ENCODE data around the gene KCNQ1. TPM values are rescaled to one million over a fixed set of nuclear protein-coding genes. Genes with fewer than 3 reads are reported as not detected.

KCNQ1 gene
- polyA plus RNA-seq, 1 of the 3 experiments (the other 2 are of a cell fraction), result 0.05 TPM

DNA sequence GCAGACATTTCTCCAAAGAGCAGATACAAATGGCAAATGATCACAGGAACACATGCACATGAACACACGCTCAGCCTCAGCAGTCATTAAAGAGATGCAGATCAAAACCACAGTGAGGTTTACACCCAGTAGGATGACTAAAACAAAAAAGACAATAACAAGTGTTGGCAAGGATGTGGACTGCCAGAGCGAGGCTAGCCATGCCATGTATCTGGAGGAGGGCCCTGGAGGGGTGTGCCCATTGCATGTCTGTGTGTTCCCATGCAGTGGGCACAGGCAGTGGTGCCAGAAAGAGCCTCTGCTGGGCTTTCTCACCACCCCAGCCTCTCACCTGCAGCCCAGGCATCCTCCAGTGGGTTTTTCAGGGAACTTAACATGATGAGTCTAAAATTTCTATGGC is 309.2 kb downstream of the KCNQ1 start:
- Histone ChIP-seq H3K27me3 (ENCODE audit: insufficient read depth) (no peaks in the 10 kb centered on the region), H3K36me3 (replicated peaks in 1 of 2; ENCODE audit: control insufficient read depth in 1 of 2, insufficient read depth in 2 of 2, low read length in 1 of 2) (no peaks in the 10 kb centered on the region), H3F3A (replicated peaks; ENCODE audit: insufficient read depth) (no peaks in the 10 kb centered on the region), H3K27ac (ENCODE audit: low read depth in 2 of 2, low read length in 1 of 2) (no peak overlapping the region), H3K4me3 (ENCODE audit: low read depth in 2 of 2, low read length in 1 of 2) (no peak overlapping the region), H3K9me2 (no peaks in the 10 kb centered on the region), H3K79me2 (ENCODE audit: insufficient read depth) (no peaks in the 10 kb centered on the region), H3K4me2 (no peak overlapping the region), H3K9ac (no peak overlapping the region), H2AFZ (ENCODE audit: low read depth) (no peak overlapping the region), H3K4me1 (ENCODE audit: control insufficient read depth in 1 of 2, insufficient read depth in 2 of 2, low read depth in 1 of 2, low read length in 1 of 2) (peaks cover 3 to 16% of the 10 kb centered on the region in 2 experiments; a peak in 2 of 4 replicates), H4K20me1 (ENCODE audit: insufficient read depth) (no peaks in the 10 kb centered on the region), H3K9me3 (no peaks in the 10 kb centered on the region)
- no peak for TF ChIP-seq NFIC (IDR thresholded peaks at IDR 0.05; ENCODE audit: borderline replicate concordance)
- TF ChIP-seq, protein P1, sequence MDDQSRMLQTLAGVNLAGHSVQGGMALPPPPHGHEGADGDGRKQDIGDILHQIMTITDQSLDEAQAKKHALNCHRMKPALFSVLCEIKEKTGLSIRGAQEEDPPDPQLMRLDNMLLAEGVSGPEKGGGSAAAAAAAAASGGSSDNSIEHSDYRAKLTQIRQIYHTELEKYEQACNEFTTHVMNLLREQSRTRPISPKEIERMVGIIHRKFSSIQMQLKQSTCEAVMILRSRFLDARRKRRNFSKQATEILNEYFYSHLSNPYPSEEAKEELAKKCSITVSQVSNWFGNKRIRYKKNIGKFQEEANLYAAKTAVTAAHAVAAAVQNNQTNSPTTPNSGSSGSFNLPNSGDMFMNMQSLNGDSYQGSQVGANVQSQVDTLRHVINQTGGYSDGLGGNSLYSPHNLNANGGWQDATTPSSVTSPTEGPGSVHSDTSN (IDR thresholded peaks at IDR 0.05), result no peak
- no peak for TF ChIP-seq RXRA (IDR thresholded peaks at IDR 0.05; ENCODE audit: borderline replicate concordance, low read depth)
- no peak for TF ChIP-seq CHD2 (IDR thresholded peaks at IDR 0.05; ENCODE audit: low read length, partially characterized antibody)
- TF ChIP-seq ELF1 (IDR thresholded peaks at IDR 0.05), result no peak
- TF ChIP-seq, protein P2, sequence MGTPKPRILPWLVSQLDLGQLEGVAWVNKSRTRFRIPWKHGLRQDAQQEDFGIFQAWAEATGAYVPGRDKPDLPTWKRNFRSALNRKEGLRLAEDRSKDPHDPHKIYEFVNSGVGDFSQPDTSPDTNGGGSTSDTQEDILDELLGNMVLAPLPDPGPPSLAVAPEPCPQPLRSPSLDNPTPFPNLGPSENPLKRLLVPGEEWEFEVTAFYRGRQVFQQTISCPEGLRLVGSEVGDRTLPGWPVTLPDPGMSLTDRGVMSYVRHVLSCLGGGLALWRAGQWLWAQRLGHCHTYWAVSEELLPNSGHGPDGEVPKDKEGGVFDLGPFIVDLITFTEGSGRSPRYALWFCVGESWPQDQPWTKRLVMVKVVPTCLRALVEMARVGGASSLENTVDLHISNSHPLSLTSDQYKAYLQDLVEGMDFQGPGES (IDR thresholded peaks at IDR 0.05; ENCODE audit: low read depth, low read length), result no peak
- DNase-seq, result no peak
- CTCF ChIA-PET, result no interaction called here
- POLR2A ChIA-PET, result no interaction called here
- 46% methylated on average over 2 of the region's 2 CpGs for WGBS (ENCODE audit: low lambda C conversion rate)

DNA sequence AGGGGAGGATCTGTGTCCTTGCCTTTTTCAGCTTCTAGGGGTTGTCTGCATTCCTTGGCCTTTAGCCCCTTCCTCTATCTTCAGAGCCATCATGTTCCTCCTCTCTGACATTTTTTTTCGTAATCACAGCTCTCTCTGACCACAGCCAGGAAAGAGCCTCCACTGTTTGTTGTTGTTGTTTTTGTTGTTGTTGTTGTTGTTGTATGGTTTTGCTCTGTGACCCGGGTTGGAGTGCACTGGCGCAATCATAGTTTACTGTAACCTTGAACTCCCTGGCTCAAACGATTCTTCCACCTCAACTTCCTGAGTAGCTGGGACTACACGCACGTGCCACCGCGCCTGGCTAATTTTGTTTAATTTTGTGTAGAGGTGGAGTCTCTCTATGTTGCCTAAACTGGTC is 310.3 kb downstream of the KCNQ1 start:
- no peaks in the 10 kb centered on the region for H3K36me3 ChIP-seq (replicated peaks in 1 of 2; ENCODE audit: control insufficient read depth in 1 of 2, insufficient read depth in 2 of 2, low read length in 1 of 2)
- H3K27ac ChIP-seq (ENCODE audit: low read depth in 2 of 2, low read length in 1 of 2), result no peak overlapping the region
- H3K27me3 ChIP-seq (ENCODE audit: insufficient read depth), result no peaks in the 10 kb centered on the region
- H3K4me3 ChIP-seq (ENCODE audit: low read depth in 2 of 2, low read length in 1 of 2), result no peak overlapping the region
- H3K9me2 ChIP-seq, result no peaks in the 10 kb centered on the region
- H3K9ac ChIP-seq, result no peak overlapping the region
- H3K9me3 ChIP-seq, result no peaks in the 10 kb centered on the region
- H4K20me1 ChIP-seq (ENCODE audit: insufficient read depth), result no peaks in the 10 kb centered on the region
- no peaks in the 10 kb centered on the region for H3F3A ChIP-seq (replicated peaks; ENCODE audit: insufficient read depth)
- CTCF ChIA-PET, result no interaction called here
- DNase-seq, result no peak
- H2AFZ ChIP-seq (ENCODE audit: low read depth), result no peak overlapping the region
- POLR2A ChIA-PET, result no interaction called here
- no peak overlapping the region for H3K4me2 ChIP-seq
- no peaks in the 10 kb centered on the region for H3K79me2 ChIP-seq (ENCODE audit: insufficient read depth)
- peaks cover 3 to 14% of the 10 kb centered on the region in 2 experiments; a peak in 2 of 4 replicates for H3K4me1 ChIP-seq (ENCODE audit: control insufficient read depth in 1 of 2, insufficient read depth in 2 of 2, low read depth in 1 of 2, low read length in 1 of 2)
- WGBS (ENCODE audit: low lambda C conversion rate), result 80% methylated on average over 8 of the region's 8 CpGs
- TF ChIP-seq MXI1 (IDR thresholded peaks at IDR 0.05; ENCODE audit: low read depth, low read length) (no peak), RFX5 (IDR thresholded peaks at IDR 0.05; ENCODE audit: low read length) (no peak), CHD2 (IDR thresholded peaks at IDR 0.05; ENCODE audit: low read length, partially characterized antibody) (no peak), RXRA (IDR thresholded peaks at IDR 0.05; ENCODE audit: borderline replicate concordance, low read depth) (no peak), GABPA (IDR thresholded peaks at IDR 0.05; ENCODE audit: low read depth) (no peak)
- TF ChIP-seq, protein P3, sequence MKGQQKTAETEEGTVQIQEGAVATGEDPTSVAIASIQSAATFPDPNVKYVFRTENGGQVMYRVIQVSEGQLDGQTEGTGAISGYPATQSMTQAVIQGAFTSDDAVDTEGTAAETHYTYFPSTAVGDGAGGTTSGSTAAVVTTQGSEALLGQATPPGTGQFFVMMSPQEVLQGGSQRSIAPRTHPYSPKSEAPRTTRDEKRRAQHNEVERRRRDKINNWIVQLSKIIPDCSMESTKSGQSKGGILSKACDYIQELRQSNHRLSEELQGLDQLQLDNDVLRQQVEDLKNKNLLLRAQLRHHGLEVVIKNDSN (IDR thresholded peaks at IDR 0.05; ENCODE audit: borderline replicate concordance, low read depth), result no peak
- TF ChIP-seq, protein P1 (IDR thresholded peaks at IDR 0.05), result no peak

Data from SK-N-SH (cell line).